ENCODE results near the gene TNFRSF25.

TNFRSF25 gene

GRCh38 chr1:6466023-6466422 is at the start of gene TNFRSF25:
TNFRSF25 (minus strand) TSS chr1:6466173; CDS start chr1:6466107, 66 bp downstream.
- no peak for DNase-seq

- no peak for DNase-seq
Measured at GRCh38 chr1:6515771-6516170, 49.8 kb upstream of the TNFRSF25 start.

- no peak for DNase-seq
Measured at GRCh38 chr1:6513320-6513801, 47.4 kb upstream of the TNFRSF25 start.

- DNase-seq = no peak
Measured at GRCh38 chr1:6512908-6513280, 46.9 kb upstream of the TNFRSF25 start.

- no peak for DNase-seq
Measured at GRCh38 chr1:6512245-6512907, 46.4 kb upstream of the TNFRSF25 start.

GRCh38 chr1:6511561-6512244 is 45.7 kb upstream of the TNFRSF25 start:
- no peak for DNase-seq

GRCh38 chr1:6511056-6511455 is 45.1 kb upstream of the TNFRSF25 start:
- DNase-seq = no peak

- no peak for DNase-seq
Measured at GRCh38 chr1:6510493-6510892, 44.5 kb upstream of the TNFRSF25 start.

- no peak for DNase-seq
Measured at GRCh38 chr1:6509919-6510291, 43.9 kb upstream of the TNFRSF25 start.

- no peak for DNase-seq
Measured at GRCh38 chr1:6509220-6509918, 43.4 kb upstream of the TNFRSF25 start.

- no peak for DNase-seq
Measured at GRCh38 chr1:6508816-6509189, 42.8 kb upstream of the TNFRSF25 start.

GRCh38 chr1:6508154-6508815 is 42.3 kb upstream of the TNFRSF25 start:
- no peak for DNase-seq

- DNase-seq = no peak
Measured at GRCh38 chr1:6507461-6507911, 41.5 kb upstream of the TNFRSF25 start.

GRCh38 chr1:6507037-6507428 is 41.1 kb upstream of the TNFRSF25 start:
- DNase-seq = no peak

GRCh38 chr1:6506210-6507036 is 40.5 kb upstream of the TNFRSF25 start:
- no peak for DNase-seq

- DNase-seq = no peak
Measured at GRCh38 chr1:6505367-6506209, 39.6 kb upstream of the TNFRSF25 start.

GRCh38 chr1:6504887-6505286 is 38.9 kb upstream of the TNFRSF25 start:
- no peak for DNase-seq

- no peak for DNase-seq
Measured at GRCh38 chr1:6503884-6504602, 38.1 kb upstream of the TNFRSF25 start.

GRCh38 chr1:6502000-6502891 is 36.3 kb upstream of the TNFRSF25 start:
- no peak for DNase-seq
